ENCODE results near the gene GSDMA. TPM values are rescaled to one million over a fixed set of nuclear protein-coding genes. Genes with fewer than 3 reads are reported as not detected.
A peak's percentile ranks its signal among the peaks of the same experiment; 100 is the strongest.

The GSDMA gene
- total and polyA plus RNA-seq, 9 of the 15 experiments (the other 6 are each of a cell fraction or from before 2014, with no cell fraction given): 0.04 to 0.13 (median 0.07) TPM; not detected in 2

- TF ChIP-seq THRB (CRISPR knock-in tag; conservative IDR thresholded peaks at IDR 0.05) (no peak; the same call in 1 of the 2 replicates), HMGN3 (IDR thresholded peaks at IDR 0.05; ENCODE audit: borderline replicate concordance, extremely low read depth, insufficient read length, low read depth, low read length) (peak; percentile 14), POU5F1 (IDR thresholded peaks at IDR 0.05; ENCODE audit: borderline replicate concordance, low read depth, low read length, partially characterized antibody) (peak; percentile 8), SMC3 (conservative IDR thresholded peaks at IDR 0.05; ENCODE audit: insufficient read depth, low read depth, low read length) (peak; percentile 87), ATF7 (IDR thresholded peaks at IDR 0.05) (peak; percentile 99), RBBP5 (IDR thresholded peaks at IDR 0.05; ENCODE audit: borderline replicate concordance, insufficient read depth, low read length, poor library complexity, severe bottlenecking) (peak; percentile 99), ZNF316 (IDR thresholded peaks at IDR 0.05) (peak; percentile 61), HBP1 (CRISPR knock-in tag; IDR thresholded peaks at IDR 0.05) (peak; percentile 47; the same call in 1 of the 2 replicates), REST (IDR thresholded peaks at IDR 0.05; ENCODE audit: borderline replicate concordance) (peak; percentile 99), REST (CRISPR knock-in tag; IDR thresholded peaks at IDR 0.05; ENCODE audit: low read depth) (no peak), NCOR1 (IDR thresholded peaks at IDR 0.05) (no peak), ZBTB34 (CRISPR knock-in tag; IDR thresholded peaks at IDR 0.05) (no peak), RUNX1 (IDR thresholded peaks at IDR 0.05; ENCODE audit: low read depth) (peak; percentile 78; the same call in 1 of the 2 replicates), ZKSCAN8 (CRISPR knock-in tag; IDR thresholded peaks at IDR 0.05) (no peak)
Observed at GRCh38 chr17:39980351-39981206, 17.8 kb downstream of the GSDMA start, which contains the start of gene PSMD3 (continued).

All from K562 (cell line).